ENCODE measurements around the gene ZNF880.
"Not testable (repeated sequence)": the region's sequence is repeated elsewhere in the genome, so short reads cannot be mapped to it uniquely, and the experiment has no call there.

Gene ZNF880

DNA sequence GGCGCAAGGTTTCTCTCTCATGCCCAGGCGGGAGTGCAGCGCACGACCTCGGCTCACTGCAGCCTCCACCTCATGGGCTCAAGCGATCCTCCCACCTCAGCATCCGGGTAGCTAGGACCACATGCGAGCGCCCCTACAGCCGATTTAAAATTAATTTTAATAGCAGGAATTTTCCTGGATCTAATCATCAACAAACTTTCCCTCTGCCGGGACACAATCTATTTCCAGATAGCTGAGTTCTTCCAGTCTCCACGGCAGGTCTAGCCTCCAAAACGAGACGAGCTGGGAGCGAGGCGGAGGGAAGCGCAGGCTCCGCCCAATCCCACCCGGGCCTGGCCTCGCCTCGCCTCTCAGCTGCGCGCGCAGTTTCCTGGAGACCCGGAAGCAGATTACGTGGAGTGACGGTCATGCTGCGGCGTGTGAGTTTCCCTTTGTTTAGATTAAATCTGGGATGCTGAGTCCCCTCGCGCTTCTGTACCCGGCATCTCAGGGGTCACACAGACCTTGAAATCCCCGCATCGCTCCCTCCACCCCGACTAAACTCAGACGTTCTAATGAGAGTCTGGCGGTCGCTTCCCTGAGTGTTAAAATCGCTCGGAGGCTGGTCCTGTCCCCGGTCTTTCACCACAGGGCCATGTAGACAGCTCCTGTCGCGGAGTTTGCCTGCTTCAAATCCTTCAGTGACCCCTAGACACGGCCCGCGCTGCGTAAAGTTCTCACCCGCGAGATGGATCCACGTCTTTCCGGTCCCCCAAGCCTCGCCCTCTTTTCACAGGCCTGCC lies at the start of gene ZNF880:
ZNF880 (plus strand) TSS at position 365 of the 782 bp plus-strand sequence; CDS start at position 408, 43 bp downstream.
- peak; percentile 90 for DNase-seq (ENCODE audit: low read depth)

DNA sequence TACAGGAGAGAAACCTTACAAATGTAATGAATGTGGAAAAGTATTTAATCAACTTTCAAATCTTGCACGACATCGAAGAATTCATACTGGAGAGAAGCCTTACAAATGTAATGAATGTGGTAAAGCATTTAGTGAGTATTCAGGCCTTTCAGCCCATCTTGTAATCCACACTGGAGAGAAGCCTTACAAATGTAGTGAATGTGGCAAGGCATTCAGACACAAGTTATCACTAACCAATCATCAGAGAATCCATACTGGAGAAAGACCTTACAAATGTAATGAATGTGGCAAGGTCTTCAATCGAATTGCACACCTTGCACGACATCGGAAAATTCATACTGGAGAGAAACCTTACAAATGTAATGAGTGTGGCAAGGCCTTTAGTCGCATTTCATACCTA lies 47.3 kb upstream of the ZNF880 start:
- DNase-seq (ENCODE audit: low read depth) = no peak

DNA sequence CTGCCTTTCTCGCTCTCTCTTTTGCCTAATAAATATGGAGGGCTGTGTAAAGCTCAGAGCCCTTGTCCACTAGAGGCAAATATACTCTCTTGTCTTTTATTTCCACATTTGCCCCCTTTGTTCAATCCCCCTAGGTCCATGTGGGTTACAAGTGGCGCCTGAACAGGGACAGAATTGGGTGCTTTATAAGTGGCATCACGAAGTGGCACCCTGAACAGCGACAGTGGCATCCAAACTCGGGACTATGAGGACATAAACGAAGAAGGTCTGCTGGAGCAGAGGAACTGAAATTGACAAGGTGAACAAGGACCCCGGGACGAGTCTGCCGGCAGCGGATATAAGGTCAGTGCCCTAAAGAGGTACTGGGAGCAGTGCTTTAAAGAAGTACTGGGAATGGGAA lies 38.0 kb upstream of the ZNF880 start:
- no peak for DNase-seq (ENCODE audit: low read depth)

DNA sequence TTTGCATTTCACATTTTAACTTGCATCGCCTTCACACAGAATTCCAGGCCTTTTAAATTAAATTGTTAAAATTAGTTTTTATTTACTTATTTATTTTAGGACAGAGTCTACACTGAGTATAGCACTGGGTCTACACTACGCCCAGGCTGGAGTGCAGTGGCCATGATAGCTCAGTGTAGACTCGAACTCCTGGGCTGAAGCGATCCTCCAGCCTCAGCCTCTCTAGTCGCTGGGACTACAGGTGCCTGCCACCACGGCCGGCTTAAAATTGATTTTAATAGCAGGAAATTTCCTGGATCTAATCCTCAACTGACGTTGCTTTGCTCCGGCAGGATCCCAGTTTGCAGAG lies 34.0 kb upstream of the ZNF880 start:
- no peak for DNase-seq (ENCODE audit: low read depth)

DNA sequence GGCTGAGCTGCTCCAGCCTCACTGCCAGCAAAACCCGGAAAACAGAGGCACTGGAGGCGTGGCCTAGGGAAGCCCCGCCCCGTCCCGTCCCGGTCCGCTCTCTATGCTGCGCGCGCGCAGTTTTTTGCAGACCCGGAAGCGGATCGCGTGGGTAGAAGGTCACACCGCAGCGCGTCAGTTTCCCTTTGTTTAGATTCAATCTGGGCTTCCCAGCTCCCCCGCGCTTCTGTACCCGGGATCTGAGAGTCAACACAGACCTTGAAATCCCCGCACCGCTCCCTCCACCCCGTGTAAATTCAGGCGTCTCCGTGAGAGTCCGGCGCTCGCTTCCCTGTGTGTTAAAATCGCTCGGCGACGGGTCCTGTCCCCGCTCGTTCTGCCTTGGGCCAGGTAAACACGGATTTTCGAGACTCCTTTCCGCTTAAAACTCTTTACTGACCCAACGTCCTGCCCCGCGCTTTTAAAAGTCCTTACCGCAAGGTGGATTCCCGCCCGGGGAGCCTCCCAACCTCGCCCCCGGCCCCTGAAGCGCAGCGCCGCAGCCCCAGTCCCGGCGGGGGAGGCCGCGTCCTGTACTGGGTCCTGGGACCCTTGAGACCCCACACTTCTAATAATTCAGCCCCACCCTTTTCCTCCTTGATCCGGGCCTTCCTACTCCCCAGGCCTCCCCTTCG lies 33.5 kb upstream of the ZNF880 start, which contains the start of gene ZNF610:
ZNF610 (plus strand) TSS at position 127 of the 674 bp plus-strand sequence. CDS start 12,930 bp downstream, outside the sequence.
- peak; percentile 82 for DNase-seq (ENCODE audit: low read depth)

DNA sequence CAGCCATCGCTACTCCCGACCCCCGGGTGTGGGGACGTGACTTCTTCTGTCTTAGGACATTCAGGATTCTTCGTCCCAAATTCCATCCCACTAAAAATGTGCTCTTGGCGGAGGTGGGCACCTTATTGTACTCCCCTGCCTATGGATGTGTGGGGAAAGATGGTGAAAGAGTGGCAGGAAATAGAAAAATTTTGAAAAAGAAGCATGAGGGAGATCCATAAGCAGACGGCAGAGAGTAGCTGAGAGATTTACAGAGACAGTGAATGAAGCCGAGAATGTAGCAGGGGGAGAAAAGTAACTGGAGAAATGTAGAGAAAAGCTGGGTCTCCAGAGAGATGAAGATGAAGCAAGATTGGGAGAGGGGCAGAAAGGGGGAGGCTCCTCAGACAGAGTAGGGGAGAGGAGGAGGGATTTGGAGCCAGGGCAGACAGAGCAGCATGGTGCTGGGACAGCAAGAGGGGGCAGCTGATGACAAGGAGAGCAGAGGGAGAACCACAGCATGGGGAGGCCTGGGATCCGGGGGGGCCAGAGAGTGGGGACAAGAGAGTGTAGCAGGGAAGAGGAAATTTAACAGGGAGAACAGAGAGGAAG lies 32.8 kb upstream of the ZNF880 start:
- no peak for DNase-seq (ENCODE audit: low read depth)

DNA sequence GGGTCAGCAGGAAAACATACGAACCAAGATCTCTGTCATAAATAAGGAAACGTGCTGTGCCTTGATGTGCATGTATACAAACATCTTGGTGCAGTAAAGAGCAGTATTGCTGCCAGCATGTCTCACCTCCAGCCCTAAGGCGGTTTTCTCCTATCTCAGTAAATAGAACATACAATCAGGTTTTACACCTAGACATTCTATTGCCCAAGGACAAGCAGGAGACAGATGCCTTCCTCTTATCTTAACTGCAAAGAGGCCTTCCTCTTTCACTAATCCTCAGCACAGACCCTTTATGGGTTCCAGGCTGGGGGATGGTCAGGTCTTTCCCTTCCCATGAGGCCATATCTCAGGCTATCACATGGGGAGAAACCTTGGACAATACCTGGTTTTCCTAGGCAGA lies 30.7 kb upstream of the ZNF880 start:
- DNase-seq (ENCODE audit: low read depth) = not testable (repeated sequence)

DNA sequence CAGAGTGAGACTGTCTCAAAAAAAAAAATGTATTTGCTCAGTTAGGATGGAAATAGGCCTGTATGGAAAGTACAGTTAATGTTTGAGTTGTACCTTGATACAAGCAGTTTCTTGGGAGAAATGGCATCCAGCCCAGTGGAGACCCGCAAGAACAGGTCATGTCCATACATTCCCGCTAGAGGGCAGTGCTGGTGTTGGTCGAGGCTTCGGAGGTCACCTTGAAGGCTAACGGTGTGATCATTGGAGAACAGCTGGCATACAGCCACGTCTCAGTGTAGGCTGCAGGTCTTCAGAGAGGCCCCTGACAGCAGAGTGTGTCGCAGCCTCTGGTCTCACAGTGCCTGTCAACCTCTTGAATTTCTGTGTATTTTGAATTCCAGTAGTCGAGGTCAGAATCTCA lies 26.2 kb upstream of the ZNF880 start:
- no peak for DNase-seq (ENCODE audit: low read depth)

DNA sequence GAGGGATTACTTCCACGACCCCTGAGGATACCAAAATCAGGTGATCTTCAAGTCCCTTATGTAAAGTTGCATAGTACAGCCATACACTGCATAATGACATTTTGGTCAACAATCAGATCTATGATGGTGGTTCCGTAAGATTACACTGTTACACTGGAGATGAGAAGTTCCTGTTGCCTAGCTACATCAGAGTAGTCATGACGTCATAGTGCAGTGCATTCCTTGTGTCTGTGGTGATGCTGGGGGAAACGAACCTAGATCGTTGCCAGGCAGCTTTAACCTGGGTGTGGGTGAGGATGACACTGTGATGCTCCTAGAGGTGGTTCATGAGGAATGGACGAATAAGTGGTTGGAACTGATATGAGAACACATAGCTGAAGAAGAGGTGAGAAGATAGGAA lies 24.6 kb upstream of the ZNF880 start:
- no peak for DNase-seq (ENCODE audit: low read depth)

DNA sequence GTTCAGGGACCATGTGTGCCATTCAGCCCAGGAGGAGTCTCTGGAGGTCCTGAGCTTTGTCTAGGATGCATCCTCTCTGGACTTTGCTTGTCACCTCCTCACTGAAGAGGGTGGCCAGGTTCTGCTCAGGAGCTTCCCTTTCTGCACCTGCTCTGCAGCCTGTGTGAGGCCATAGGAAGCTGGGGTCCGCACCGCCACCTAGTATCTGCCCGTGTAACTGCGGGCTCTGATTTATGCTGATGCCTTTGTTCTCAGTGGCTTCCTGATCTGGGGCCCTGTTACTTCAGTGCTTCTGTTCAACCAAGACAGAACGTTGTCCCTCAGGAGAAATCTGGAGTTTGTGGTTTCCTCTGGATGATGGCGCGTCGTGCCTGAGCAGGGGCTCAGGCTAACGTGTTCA lies 18.2 kb upstream of the ZNF880 start:
- no peak for DNase-seq (ENCODE audit: low read depth)

DNA sequence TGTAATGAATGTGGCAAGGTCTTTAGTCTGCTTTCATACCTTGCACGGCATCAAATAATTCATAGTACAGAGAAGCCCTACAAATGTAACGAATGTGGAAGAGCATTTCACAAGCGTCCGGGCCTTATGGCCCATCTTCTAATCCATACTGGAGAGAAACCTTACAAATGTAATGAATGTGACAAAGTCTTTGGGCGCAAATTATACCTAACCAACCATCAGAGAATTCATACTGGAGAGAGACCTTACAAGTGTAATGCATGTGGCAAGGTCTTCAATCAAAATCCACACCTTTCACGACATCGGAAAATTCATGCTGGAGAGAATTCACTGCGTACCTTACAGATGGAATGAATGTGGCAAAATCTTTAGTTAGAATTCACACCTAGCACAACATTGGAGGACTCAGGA lies 3.3 kb upstream of the ZNF880 start:
- no peak for DNase-seq (ENCODE audit: low read depth)

DNA sequence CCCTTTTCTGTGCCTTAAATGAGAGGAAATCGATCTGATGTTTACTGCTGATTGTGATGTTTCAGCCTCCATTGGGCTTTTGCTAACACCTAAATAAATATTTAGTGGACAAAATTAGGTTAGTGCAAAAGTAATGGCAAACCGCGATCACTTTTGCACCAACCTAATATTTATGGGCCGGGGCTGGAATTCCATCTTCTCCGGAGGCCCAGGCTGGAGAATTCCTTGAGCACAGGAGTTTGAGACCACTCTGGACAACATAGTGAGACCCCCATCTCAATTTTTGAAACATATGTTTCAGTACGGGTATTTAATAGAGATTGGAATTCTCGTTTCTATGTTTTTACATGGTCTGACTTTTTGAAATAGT lies 603 bp downstream of the ZNF880 start:
- no peak for DNase-seq (ENCODE audit: low read depth)

DNA sequence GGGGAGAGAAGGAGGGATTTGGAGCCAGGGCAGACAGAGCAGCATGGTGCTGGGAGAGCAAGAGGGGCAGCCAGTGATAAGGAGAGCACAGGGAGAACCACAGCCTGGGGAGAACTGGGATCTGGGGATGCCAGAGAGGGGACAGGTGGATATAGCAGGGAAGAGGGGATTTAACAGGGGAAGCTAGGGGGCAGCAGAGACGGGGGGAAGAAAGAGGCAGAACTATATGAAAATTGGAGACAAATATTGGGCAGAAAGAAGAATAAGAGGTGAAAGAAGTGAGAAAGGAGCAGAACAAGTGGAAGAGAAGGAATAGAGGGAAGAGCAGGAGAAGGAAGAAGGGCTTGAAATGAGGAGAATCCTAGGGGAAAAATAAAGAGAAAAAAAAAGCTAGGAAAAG lies 21.4 kb downstream of the ZNF880 start:
- no peak for DNase-seq (ENCODE audit: low read depth)

DNA sequence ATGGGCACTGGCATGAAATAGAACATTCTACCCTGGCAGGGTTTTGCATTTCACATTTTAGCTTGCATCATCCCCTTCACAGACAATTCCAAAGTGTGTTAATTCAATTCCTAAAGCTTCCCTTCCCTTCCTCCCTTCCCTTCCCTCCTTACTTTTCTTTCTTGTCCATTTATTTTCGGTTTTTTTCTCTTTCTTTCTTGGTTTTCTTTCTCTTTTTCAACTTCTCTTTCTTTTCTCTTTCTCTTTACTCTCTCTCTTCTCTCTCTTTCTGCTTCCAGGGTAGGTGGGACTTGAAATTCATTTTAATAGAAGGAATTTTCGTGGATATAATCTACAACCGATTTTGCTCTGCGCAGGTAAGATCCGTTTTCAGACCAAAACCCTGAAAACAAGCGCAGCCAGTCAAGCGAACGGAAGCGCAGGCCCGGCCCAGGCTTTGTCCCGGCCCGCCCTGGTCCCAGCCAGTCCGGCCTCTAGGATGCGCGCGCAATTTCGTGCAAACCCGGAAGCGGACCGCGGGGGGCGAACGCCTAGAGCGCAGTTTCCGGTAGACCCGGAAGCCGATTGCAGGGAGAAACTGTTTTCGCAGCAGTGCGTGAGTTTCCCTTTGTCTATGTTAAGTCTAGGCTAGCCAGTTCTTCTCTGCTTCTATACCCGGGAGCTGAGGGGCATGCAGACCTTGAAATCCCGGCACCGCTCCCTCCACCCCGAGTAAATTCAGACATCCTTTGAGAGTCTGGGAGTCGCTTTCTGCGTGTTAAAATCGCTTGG lies 27.8 kb downstream of the ZNF880 start, which contains the start of gene ZNF528:
ZNF528 (plus strand) TSS at position 540 of the 771 bp plus-strand sequence. CDS start 4,165 bp downstream, outside the sequence.
- peak; percentile 96 for DNase-seq (ENCODE audit: low read depth)

DNA sequence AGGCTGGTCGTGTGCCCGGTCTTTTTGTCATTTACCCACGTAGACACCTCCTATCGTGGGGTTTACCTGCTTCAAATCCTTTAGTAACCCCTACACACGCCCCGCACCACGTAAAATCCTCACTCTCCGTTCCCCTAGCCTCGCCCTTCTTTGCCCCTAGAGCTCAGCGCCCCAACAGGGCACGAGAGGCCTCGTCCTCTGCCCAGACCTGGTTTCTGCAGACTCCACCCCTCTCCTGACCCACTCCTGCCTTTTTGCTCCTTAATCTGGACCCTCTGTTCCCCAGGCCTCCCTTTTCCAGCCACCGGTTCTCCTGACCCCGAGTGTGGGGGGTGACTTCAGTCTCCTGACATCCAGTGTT lies 28.3 kb downstream of the ZNF880 start:
- DNase-seq (ENCODE audit: low read depth) = no peak

DNA sequence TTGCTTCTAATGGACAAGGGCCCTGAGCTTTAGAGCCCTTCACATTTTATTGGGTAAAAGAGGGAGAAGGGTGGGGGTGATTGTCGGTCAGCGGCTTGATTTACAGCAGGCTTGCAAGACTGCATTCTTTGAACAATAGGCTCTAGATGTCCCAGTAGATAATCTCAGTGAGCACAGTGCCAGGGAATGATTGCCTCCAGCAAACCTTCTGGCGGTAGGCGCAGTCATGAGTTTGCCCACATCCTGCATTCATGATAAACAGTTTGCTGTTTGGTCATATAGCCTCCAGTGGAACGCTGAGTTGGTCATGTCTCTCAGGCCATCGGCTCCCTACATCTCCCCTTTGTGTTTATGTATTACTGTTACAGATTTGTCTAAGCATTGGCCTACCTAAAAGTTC lies 40.6 kb downstream of the ZNF880 start:
- no peak for DNase-seq (ENCODE audit: low read depth)

DNA sequence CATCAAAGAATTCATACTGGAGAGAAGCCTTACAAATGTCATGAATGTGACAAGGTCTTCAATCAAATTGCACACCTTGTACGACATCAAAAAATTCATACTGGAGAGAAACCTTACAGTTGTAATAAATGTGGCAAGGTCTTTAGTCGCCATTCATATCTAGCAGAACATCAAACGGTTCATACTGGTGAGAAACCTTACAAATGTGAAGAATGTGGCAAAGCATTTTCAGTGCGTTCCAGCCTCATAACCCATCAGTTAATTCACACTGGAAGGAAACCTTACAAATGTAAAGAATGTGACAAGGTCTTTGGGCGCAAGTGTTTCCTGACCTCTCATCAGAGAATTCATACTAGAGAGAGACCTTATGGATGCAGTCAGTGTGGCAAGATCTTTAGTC lies 46.0 kb downstream of the ZNF880 start:
- DNase-seq (ENCODE audit: low read depth) = no peak

DNA sequence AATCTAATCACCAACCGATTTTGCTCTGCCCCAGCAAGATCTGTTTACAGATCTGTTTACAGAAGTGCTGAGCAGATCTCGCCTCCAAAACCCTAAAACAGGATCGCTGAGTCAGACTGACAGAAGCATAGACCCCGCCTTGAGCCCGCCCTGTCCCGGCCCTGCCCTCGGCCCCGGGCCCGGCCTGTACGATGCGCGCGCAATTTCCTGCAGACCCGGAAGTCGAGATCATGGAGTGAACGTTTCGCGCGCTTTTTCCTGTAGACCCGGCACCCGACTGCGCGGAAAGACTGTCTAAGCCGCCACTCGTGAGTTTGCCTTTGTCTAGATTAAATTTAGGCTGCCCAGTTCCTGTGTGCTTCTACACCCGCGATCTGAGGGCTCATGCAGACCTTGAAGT lies 59.2 kb downstream of the ZNF880 start, which contains the start of gene ZNF534:
ZNF534 (plus strand) TSS at position 212 of the 400 bp plus-strand sequence. CDS start 2,327 bp downstream, outside the sequence.
- DNase-seq (ENCODE audit: low read depth) = no peak

All from stimulated activated CD8-positive, alpha-beta memory T cell treated with anti-CD3 and anti-CD28 coated beads, Interleukin-7, amount 100 ng/mL, for 24 hours (primary cell).